GM10266 (cell line): ENCODE results near the gene SLC19A1.

Experiments used
- DNase-seq: peaks from one replicate; pipeline ENCODE4 v3.0.0; 2012; ENCODE audit errors: extremely low spot score
- CTCF ChIP-seq: IDR thresholded peaks from 2 replicates; pipeline ENCODE4 v1.5.1; 2012; ENCODE audit warnings: mild to moderate bottlenecking, low read depth; ENCODE audit not compliant: control insufficient read depth, insufficient read depth; ENCODE audit errors: missing control alignments

Gene SLC19A1

DNA sequence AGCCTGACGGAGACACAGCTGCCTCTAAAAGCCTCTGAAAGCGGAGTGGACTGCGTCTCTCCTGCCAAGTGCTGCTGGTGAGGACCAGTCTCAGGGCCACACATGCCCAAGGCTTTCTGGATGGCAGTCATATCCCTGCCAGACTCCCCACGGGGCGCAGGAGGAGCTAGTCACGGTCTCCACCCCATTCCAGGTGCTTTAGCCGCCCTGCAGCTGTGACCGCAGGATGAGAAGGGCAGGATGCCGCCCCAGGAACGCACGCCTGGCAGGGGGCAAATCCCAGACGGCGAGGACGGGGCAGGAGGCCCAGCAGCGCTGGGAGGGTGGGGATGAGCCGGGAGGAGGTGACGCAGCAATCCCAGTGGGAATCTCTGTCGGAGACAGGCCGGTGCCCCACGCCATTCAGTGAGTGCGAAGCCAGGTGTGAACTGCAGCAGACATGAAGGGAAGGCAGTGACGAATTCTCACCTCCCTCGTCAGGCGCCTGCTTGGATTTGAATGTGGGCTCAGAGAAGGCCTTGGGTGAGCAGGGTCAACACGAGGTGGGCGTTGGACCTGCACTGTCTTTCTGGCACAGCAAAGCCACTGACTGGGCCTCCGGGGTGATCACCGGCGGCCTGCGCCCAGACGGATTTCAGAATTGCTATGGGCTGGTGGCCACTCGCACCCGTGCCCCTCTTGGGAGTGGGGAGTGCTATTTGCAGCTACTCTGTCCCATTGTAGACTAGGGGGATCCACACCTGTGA, 38.5 kb upstream of the SLC19A1 start:
- no peak for DNase-seq
- TF ChIP-seq CTCF = no peak

DNA sequence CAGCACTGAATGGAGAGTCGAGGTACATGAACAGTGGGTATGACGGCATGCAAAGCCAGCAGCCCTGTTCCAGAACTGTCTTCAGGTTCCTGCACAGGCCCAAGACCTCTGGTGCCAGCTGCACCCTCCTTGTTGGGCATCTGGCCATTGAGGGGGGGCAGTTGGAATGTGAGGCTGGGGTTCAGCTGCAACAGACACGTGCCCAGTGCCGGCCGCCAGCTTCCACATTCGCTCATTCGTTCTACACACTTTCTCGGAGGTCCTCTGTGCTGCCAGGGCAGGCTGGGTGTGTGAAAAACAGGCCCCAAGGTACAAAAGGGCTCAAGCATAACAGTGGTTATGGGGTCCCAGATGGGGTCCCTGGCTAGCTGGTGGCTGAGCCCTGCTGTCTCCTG, 37.9 kb upstream of the SLC19A1 start:
- no peak for TF ChIP-seq CTCF
- no peak for DNase-seq

DNA sequence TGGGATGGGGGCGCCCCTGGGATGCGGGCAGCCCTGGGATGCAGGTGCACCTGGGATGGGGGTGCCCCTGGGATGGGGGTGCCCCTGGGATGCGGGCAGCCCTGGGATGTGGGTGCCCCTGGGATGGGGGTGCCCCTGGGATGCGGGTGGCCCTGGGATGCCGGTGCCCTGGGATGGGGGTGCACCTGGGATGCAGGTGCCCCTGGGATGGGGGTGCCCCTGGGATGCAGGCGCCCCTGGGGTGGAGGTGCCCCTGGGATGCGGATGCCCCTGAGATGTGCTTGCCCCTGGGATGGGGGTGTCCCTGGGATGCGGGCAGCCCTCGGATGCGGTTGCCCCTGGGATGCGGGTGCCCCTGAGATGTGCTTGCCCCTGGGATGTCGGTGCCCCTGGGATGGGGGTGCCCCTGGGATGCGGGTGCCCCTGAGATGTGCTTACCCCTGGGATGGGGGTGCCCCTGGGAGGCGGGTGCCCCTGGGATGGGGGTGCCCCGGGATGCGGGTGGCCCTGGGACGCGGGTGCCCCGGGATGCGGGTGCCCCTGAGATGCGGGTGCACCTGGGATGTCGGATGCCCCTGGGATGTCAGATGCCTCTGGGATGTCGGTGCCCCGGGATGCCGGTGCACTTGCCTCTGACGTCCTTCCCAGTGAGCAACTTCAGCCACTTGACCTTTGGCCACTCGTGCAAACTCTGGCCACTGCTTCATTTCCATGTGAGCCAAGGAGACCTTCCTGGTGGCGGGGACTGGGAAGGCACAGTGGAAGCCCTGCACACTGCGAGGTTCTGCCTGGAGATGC, 37.3 kb upstream of the SLC19A1 start:
- TF ChIP-seq CTCF = no peak
- DNase-seq = no peak

DNA sequence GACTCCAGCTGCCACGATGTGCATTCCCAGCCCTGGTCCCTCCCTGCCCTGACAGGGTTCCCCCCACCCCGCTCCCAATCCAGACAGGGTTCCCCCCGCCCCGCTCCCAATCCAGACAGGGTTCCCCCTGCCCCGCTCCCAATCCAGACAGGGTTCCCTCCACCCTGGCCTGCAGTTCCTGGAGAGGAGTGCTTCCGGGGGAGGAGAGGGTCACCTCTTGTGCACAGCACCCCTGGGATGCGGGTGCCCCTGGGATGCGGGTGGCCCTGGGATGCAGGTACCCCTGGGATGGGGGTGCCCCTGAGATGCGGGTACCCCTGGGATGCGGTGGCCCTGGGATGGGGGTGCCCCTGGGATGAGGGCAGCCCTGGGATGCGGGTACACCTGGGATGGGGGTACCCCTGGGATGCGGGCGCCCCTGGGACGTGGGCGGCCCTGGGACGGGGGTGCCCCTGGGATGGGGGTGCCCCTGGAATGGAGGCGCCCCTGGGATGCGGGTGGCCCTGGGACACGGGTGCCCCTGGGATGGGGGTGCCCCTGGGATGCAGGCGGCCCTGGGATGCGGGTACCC, 36.7 kb upstream of the SLC19A1 start:
- TF ChIP-seq CTCF = no peak
- no peak for DNase-seq

- no peak for TF ChIP-seq CTCF
- no peak for DNase-seq
Measured at GRCh38 chr21:45578176-45578801, 36.0 kb upstream of the SLC19A1 start.

DNA sequence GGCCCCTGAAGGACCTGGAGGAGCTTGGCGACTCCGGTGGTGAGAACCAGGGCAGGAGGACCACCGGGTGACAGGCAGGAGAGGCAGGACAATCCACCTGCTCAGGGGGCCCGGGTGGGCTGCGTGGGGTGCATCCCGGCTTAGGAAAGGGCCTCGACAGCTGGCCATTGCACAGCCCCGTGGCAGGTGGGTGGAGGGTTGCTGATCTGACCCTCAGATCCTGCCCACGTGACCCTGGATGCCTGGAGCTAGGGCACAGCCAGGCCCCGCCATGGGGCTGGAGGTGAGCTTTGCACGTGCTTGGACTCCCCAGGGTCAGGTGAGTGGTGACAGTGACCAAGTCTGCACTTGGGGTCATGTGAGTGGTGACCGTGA, 35.5 kb upstream of the SLC19A1 start:
- TF ChIP-seq CTCF = no peak
- DNase-seq = no peak
